ENCODE results near the gene MAGEA9B. TPM values are rescaled to one million over a fixed set of nuclear protein-coding genes. Genes with fewer than 3 reads are reported as not detected.

The MAGEA9B gene
- total and polyA plus RNA-seq, 10 of the 15 experiments (the other 5 are each of a cell fraction or from before 2014, with no cell fraction given): 0.08 TPM; not detected in 9

DNA sequence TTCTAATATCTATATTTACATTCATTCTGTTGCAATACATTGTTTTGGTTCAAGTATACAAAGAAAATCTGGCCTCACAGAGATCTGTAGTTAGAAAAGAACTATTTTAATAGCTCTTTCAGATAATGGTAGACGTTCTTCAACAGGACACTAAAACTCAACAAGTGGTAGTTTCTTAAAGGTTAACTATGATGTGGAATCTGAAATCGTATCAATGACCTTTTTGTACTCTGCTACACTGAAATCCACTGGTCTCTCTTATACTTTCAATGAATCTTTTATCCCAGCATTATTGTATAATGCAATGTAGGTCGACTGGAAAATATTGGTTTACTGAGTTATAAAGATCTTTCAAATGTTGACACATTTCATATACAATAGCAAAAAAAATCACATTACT is 31.6 kb upstream of the MAGEA9B start:
- Histone ChIP-seq H3K79me2 (ENCODE audit: control insufficient read depth, insufficient read depth, low read length) (no peaks in the 10 kb centered on the region), H2AFZ (ENCODE audit: control insufficient read depth, low read depth, low read length) (no peak overlapping the region), H3K4me1 (ENCODE audit: control insufficient read depth, insufficient read depth, low read length) (no peaks in the 10 kb centered on the region), H3K4me2 (ENCODE audit: control insufficient read depth, insufficient read depth) (no peak overlapping the region), H3K27me3 (replicated peaks in 1 of 2; ENCODE audit: control insufficient read depth in 2 of 2, insufficient read depth in 2 of 2, low read length in 1 of 2) (no peaks in the 10 kb centered on the region), H3K9me3 (replicated peaks; ENCODE audit: control insufficient read depth, insufficient read depth, low read length) (no peaks in the 10 kb centered on the region), H3K4me3 (no peak overlapping the region), H3K36me3 (ENCODE audit: control insufficient read depth in 2 of 2, insufficient read depth in 2 of 2, low read length in 1 of 2) (no peaks in the 10 kb centered on the region), H4K20me1 (ENCODE audit: control insufficient read depth, insufficient read depth) (no peaks in the 10 kb centered on the region), H3K9ac (ENCODE audit: control insufficient read depth, insufficient read depth, low read length) (no peak overlapping the region), H3K27ac (ENCODE audit: control insufficient read depth, insufficient read depth) (no peak overlapping the region)
- SMC1A ChIA-PET (ENCODE audit: uncharacterized antibody, unreplicated experiment): no interaction called here
- intact Hi-C loops (cut with micrococcal nuclease; ENCODE audit: unreplicated experiment) (no loop called here), in situ Hi-C loops (cut with MboI) (no loop called here)
- CTCF ChIA-PET: no interaction called here
- RAD21 ChIA-PET (ENCODE audit: unreplicated experiment): no interaction called here
- no peak for ATAC-seq
- POLR2A ChIA-PET: no interaction called here
- no peak for DNase-seq (ENCODE audit: low read depth, low spot score)
- TF ChIP-seq SIX5 (IDR thresholded peaks at IDR 0.05; ENCODE audit: low read depth, low read length, severe bottlenecking) (no peak), FOS (IDR thresholded peaks at IDR 0.05; ENCODE audit: borderline replicate concordance, extremely low read depth, insufficient read length) (no peak), IKZF1 (conservative IDR thresholded peaks at IDR 0.05) (no peak), BMI1 (IDR thresholded peaks at IDR 0.05; ENCODE audit: borderline replicate concordance) (no peak), IRF4 (IDR thresholded peaks at IDR 0.05; ENCODE audit: low read depth, low read length) (no peak), MYB (IDR thresholded peaks at IDR 0.05; ENCODE audit: borderline replicate concordance, low read depth, low read length) (no peak), TARDBP (IDR thresholded peaks at IDR 0.05; ENCODE audit: borderline replicate concordance) (no peak)
- TF ChIP-seq, protein P1, sequence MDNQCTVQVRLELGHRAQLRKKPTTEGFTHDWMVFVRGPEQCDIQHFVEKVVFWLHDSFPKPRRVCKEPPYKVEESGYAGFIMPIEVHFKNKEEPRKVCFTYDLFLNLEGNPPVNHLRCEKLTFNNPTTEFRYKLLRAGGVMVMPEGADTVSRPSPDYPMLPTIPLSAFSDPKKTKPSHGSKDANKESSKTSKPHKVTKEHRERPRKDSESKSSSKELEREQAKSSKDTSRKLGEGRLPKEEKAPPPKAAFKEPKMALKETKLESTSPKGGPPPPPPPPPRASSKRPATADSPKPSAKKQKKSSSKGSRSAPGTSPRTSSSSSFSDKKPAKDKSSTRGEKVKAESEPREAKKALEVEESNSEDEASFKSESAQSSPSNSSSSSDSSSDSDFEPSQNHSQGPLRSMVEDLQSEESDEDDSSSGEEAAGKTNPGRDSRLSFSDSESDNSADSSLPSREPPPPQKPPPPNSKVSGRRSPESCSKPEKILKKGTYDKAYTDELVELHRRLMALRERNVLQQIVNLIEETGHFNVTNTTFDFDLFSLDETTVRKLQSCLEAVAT (IDR thresholded peaks at IDR 0.05): no peak
- no TSS peak for BruUV-seq (replicated peaks)
- FAIRE-seq: no peak
- 2% methylated on average over 3 of the region's 3 CpGs for WGBS (ENCODE audit: insufficient coverage, insufficient replicate concordance, low lambda C conversion rate, missing lambda C conversion rate)
